Inflammatory macrophage (primary cell): ENCODE measurements around the gene JPH3.
"Not testable (repeated sequence)": the region's sequence is repeated elsewhere in the genome, so short reads cannot be mapped to it uniquely, and the experiment has no call there.

Experiments
- DNase-seq, 2 donors: peaks; one replicate each; pipeline ENCODE4 v3.0.0-alpha.2; 2020 to 2022

Gene JPH3

DNA sequence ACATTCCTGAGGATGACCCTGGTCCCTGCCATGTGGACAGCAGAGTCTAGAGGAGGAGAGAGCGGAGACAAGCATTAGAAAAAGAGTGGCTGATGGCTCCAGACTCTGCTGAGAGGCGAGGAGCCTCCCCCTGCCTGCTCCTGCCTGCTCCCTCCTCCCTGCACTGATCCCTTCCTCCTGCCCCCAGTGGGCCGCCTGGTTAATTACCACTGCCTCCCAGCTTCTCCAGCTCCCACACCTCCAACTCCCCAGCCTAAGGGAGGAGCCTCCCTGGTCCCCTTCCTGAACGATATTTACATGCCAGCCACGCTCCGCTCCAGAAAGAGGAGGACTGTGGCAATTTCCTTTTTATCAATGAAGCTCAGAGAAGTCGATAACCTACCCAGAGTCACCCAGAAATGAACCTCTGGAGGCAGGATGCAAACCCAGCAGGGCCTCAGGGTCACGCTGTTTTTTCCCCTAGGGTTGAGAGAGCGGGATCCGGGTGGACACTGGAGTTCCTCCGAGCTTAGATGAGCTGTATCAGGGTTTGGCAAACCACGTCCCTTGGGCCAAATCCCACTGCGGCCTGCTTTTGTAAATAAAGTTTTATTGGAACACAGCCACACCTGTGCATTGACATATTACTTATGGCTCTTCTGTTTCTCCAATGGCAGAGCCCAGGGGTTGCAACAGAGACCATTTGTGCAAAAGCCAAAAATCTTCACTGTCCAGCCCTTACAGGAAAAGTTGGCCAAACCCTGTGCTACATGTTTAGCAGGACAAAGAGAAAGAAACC is 27.1 kb upstream of the JPH3 start:
- no peak for DNase-seq

DNA sequence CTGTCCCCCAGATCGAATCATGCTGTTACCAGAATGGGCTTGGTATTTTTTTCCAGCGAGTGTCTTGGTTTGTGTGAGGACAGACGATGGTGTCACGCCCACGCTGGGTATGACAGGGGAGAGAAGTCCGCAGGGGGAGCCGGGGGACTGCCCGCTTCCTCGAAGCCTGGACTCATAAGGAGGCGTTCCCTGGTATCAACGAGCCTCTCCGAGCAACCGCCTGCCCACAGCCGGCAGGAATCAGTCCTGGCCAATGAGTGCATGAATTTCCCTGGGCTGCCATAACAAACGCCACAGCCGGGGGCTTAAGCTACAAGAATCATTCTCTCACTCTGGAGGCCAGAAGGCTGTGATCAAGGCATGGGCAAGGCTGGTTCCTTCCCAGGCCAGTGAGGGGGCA is 26.1 kb upstream of the JPH3 start:
- peak in 1 of 2 donors; percentile 12 for DNase-seq

- not testable (repeated sequence) for DNase-seq
Observed at GRCh38 chr16:87578142-87578930, 24.0 kb upstream of the JPH3 start.

DNA sequence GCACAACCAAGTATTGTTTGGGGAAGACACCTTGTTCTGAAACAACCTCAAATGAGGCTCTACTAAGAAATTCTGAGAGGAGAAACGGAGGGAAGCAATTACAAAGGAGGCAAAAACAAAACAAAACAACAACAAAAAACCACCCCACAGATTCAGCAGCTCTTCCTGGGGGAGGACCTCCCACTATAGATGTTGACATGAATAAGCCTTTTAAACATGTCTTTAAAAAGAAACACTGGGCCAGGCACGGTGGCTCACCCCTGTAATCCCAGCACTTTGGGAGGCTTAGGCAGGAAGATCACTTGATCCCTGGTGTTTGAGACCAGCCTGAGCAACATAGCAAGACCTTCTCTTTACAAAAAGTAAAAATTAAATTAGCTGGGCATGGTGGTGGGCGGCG is 22.6 kb upstream of the JPH3 start:
- no peak for DNase-seq

- DNase-seq, result peak; percentile 29 to 62
Observed at GRCh38 chr16:87580855-87581261, 21.4 kb upstream of the JPH3 start.

- peak; percentile 27 to 52 for DNase-seq
Observed at GRCh38 chr16:87581857-87582215, 20.5 kb upstream of the JPH3 start.

- peak in 1 of 2 donors; percentile 10 for DNase-seq
Observed at GRCh38 chr16:87582216-87582965, 19.9 kb upstream of the JPH3 start.

DNA sequence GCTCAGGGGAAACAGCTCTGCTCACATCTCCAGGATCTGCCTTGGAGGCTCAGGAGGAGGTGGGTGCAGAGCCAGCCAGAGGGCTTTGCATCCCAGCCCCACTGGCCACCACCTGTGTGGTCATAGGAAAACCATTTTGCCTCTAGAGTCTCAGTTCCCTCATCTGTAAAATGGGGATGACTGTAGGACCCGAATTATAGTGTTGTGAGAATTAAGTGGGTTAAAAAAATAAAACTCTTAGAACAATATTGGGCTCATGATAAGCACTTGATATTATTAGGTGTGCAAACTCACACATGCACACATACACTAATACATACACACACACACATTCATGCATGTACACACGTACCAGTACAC is 19.4 kb upstream of the JPH3 start:
- no peak for DNase-seq

GRCh38 chr16:87583453-87584131 is 18.7 kb upstream of the JPH3 start:
- no peak for DNase-seq

DNA sequence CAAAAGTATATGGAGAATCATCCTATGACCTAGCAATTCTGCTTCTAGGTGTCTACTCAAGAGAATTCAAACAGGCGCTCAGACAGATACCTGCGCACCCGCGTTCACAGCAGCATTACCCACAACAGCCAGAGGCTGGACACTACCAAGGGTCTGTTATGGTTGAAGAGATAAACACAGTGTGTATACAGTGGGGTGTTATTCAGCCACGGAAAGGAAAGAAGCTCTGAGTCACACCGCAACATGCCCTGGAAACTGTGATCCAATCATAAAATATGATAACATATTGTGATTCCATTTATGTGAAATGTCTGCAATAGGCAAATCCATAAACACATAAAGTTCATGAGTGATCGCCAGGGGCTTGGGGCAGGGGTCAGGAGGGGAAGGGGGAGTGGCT is 18.0 kb upstream of the JPH3 start:
- no peak for DNase-seq

DNA sequence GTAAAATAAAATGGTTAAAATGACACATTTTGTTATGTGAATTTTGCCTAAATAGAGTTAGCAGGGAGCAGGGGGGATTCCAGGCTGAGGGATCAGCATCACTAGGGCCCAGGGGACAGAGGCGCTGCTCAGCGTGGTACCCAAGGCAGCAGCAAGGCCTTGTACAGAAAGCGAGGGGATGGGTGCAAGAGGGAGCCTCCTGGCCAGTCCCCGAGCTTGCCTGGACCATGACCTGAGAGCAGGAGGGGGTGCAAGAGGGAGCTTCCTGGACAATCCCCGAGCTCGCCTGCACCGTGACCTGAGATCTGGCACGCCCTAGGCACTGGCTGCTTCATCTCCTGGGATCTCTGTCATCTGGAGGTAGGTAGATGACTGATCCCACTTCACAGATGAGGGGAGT is 17.3 kb upstream of the JPH3 start:
- DNase-seq, result no peak

DNA sequence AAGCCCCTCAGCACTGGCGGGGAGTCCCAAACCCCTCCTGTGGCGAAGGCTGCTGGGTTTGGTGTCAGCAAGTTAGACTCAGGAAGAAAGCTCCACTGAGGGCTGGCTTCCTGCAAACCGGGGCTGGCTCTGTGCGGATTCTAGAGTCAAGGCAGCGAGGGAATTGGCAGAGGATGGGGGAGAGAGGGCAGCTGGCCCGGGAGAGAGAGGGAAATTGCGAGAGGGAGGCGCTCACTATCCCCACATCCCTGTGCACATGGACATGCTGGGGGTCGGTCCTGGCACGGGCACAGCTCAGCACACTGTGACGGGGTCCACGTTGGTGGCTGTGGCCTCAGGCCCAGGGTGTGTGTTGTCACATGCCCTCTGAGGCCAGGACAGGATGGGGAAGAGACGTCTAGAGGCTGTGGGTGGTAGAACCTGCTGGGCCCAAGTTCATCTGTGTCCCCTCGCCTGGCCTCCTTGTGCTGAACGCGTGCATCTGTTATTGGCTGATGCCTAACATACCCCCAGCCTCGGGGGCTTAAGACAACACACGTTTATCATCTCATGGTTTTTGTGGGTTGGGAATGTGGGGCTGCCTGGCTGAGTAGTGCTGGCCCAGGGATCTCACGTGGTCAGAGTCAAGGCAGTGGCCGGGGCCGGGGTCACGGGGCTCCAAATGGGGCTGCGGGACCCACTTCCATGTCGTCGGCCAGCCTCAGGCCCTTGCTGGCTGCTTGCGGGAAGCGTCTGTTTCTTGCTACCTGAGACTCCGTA is 16.7 kb upstream of the JPH3 start:
- no peak for DNase-seq

- DNase-seq, result no peak
Observed at GRCh38 chr16:87586201-87586782, 16.0 kb upstream of the JPH3 start.

DNA sequence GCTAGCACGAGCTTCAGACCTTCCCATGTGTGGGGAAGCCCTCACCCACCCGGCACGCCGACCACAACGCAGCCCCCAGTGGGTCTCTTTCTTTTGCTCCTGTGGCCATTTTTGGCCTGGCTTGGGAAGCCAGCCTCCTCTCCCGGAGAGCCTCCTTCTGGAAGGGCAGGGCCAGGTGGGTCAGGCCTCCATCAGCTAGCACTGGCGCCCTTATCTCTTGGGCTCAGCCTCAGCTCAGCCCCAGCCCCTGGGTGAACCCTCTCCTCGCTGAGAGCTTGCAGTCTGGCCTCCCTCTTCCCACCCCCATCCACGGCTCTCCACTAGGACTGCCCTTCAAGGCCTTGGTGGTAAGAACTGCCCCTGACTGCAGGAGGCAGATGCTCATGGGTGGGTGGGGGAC is 14.7 kb upstream of the JPH3 start:
- DNase-seq, result no peak

DNA sequence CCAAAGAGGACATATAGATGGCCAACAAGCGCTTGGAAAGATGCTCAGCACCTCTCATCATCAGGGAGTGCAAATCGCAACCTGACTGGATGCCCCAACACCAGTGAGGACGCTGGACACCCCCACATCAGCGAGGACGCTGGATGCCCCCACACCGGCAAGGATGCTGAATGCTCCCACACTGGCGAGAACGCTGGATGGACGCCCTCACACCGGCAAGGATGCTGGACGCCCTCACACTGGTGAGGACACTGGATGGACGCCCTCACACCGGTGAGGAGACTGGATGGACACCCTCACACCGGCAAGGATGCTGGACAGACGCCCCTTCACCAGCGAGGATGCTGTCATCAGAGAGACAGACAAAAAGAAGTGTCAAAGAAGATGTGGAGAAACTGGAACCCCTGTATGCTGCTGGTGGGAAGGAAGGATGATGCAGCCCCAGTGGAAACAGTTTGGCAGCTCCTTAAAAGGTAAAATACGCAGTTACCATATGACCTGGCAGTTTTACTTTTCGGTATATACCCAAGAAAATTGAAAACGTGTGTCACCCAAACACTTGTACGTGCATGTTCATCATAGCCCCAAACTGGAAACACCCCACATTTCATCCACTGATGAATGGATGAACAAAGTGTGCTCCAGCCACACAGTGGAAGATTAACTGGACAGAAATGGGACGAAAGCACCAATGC is 10.1 kb upstream of the JPH3 start:
- no peak for DNase-seq

DNA sequence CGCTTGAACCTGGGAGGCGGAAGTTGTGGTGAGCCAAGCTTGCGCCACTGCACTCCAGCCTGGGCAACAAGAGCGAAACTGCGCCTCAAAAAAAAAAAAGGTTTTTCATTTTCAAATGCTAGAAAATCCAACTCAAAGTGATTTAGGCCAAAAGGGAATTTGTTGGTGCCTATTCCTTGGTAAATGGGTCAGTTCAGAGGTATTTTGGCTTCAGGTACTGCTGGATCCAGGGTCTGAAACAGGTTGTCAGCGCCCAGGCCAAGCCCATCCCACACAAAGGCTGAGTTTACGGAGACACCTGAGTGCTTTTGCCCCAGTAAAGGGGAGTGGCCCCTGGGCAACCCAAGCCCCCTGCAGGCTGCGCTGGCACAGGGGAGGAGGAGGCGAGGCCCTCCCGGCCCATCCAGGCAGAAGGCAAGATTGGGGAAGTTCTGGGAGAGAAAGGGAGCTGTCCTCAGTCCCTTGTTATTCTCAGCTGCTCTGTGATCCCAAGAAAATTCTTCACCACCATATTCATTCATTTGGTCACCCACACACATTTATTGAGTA is 8.5 kb upstream of the JPH3 start:
- DNase-seq, result no peak

- DNase-seq, result no peak
Observed at GRCh38 chr16:87595712-87596111, 6.6 kb upstream of the JPH3 start.

GRCh38 chr16:87597324-87597830 is 4.9 kb upstream of the JPH3 start:
- no peak for DNase-seq

- DNase-seq, result no peak
Observed at GRCh38 chr16:87598431-87598830, 3.9 kb upstream of the JPH3 start.

- no peak for DNase-seq
Observed at GRCh38 chr16:87600246-87600645, 2.1 kb upstream of the JPH3 start.
